HG03558 (cell line): ENCODE measurements around the gene CLCN6.

Experiments used
- ATAC-seq: cut with Tn5 transposase; IDR thresholded peaks from one replicate; pipeline ENCODE4 v1.9.1; 2021; ENCODE audit warnings: moderate number of reproducible peaks; ENCODE audit not compliant: unreplicated experiment; ENCODE audit errors: extremely low read depth

The CLCN6 gene

GRCh38 chr1:11778844-11779623, 27.0 kb upstream of the CLCN6 start:
- ATAC-seq = no peak

- ATAC-seq = no peak
These were observed 26.1 kb upstream of the CLCN6 start for GRCh38 chr1:11779715-11780379.

- no peak for ATAC-seq
These were observed 25.4 kb upstream of the CLCN6 start for GRCh38 chr1:11780380-11781147.

- no peak for ATAC-seq
These were observed 24.7 kb upstream of the CLCN6 start for GRCh38 chr1:11781297-11781696.

- no peak for ATAC-seq
These were observed 23.8 kb upstream of the CLCN6 start for GRCh38 chr1:11782127-11782708.

- ATAC-seq = no peak
These were observed 22.4 kb upstream of the CLCN6 start for GRCh38 chr1:11783556-11783955.

GRCh38 chr1:11784256-11784992, 21.6 kb upstream of the CLCN6 start:
- ATAC-seq = no peak

- ATAC-seq = no peak
These were observed 20.8 kb upstream of the CLCN6 start for GRCh38 chr1:11784993-11785769.

- no peak for ATAC-seq
These were observed 19.8 kb upstream of the CLCN6 start for GRCh38 chr1:11786168-11786567.

GRCh38 chr1:11787251-11787803, 18.7 kb upstream of the CLCN6 start:
- ATAC-seq = no peak

- ATAC-seq = no peak
These were observed 18.1 kb upstream of the CLCN6 start for GRCh38 chr1:11787804-11788436.

- no peak for ATAC-seq
These were observed 17.4 kb upstream of the CLCN6 start for GRCh38 chr1:11788549-11789053.

GRCh38 chr1:11789126-11790067, 16.6 kb upstream of the CLCN6 start:
- no peak for ATAC-seq

GRCh38 chr1:11790101-11790879, 15.7 kb upstream of the CLCN6 start:
- no peak for ATAC-seq

GRCh38 chr1:11790880-11791715, 14.9 kb upstream of the CLCN6 start:
- ATAC-seq = no peak

GRCh38 chr1:11792106-11792505, 13.9 kb upstream of the CLCN6 start:
- ATAC-seq = no peak
